NB4 (cell line): Measurements from ENCODE around the gene ABI1.

Experiments used
- CTCF ChIP-seq: IDR thresholded peaks from one replicate; pipeline ENCODE4 v1.5.1; 2012; ENCODE audit warnings: low read depth, low read length
- POLR2A ChIP-seq: IDR thresholded peaks from 2 replicates; pipeline ENCODE4 v1.6.1; 2011; ENCODE audit warnings: mild to moderate bottlenecking; ENCODE audit not compliant: insufficient read length; ENCODE audit errors: extremely low read depth

DNA sequence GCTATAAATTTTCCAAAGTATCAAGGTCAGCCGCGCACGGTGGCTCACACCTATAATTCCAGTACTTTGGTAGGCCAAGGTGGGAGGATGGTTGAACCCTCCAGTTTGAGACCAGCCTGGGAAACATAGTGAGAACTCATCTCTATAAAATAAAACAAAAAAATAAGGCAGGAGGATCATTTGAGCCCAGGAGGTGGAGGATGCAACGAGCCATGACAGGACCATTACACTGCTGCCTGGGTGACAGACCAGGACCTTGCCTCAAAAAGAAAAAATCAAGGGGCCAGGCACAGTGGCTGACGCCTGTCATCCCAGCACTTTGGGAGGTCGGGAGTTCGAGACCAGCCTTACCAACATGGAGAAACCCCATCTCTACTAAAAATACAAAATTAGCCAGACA, 60.3 kb downstream of the ABI1 start:
- TF ChIP-seq CTCF = no peak
- TF ChIP-seq POLR2A = no peak
